SH-SY5Y (cell line): ENCODE results near the gene BCOR.

Source experiments
- GATA2 ChIP-seq: IDR thresholded peaks from 2 replicates; pipeline ENCODE4 v1.6.1; 2011; ENCODE audit warnings: mild to moderate bottlenecking, low read depth, low read length
- GATA3 ChIP-seq: IDR thresholded peaks from 2 replicates; pipeline ENCODE4 v1.6.1; 2011; ENCODE audit warnings: low read depth, mild to moderate bottlenecking, low read length, moderate library complexity

BCOR gene

DNA sequence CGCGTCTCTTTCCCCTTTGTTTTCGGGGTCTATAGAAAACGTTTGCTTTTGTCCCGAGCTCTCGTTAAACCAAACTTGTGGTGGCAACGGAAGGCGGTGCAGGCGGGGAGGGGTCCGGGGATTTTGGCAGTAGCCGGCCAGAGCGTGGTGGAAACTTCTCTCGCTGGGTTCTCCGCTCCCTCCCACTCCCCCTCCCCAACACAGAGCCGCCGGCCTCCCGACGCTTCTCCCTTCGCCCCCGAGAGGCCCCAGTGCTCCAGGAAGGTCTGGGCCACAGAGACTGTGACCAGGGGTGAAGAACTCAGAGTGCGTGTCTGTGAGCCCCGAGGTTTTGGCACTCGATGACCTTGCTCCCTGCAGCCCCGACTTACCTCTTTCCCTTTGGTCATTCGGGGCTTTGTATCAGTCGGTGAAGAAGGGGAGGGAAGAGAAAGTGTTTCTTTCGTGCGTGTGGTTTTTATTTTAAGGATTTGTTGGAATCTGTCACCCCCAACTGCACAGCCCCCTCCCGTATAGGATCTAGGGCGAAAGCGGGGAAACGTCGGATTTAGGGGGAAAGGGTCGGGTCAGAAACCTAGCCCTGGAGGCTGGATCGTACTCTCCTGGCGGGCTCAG, 9.0 kb upstream of the BCOR start:
- TF ChIP-seq GATA3 (no peak), GATA2 (no peak)

DNA sequence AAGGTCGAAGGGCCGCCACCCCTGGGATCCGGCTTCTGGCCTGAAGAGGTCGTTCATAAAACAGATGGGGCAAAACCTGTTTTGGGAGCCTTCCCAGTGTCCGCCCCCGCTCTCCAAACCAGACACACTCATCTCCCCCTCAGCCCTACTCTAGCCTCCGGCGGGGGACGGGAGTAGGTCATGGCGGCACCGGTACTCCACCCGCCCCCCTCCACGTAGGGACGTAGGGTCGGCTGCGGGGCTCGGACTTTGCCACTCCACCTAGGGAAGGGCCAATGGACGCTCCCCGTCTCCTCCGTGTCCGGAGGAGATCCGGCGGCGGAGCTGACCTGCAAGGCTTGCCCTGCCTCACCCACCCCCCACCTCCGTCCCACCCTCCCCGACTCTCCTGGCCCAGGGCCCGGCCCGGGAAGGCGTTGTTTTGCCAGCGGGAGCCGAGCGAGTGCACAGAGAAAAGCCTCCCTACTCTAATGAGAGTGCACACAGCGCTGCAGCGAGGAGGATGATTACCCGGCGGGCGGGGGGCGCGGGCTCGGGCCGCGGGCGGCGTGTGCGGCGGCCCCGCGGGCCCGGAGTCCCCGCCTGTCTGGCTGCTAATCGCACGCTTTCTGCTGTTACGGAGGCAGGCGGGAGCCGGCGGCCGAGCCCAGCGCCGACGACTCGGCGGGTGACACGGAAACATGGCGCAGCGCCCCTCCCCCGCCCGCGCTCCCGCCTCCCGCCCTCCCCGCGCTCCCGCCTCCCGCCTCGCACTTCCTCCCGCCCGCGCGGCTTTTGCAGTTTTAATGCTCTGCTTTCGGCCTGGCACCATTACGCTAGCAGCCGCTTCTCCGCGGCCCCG, 8.3 kb upstream of the BCOR start:
- TF ChIP-seq GATA2 (no peak), GATA3 (no peak)

DNA sequence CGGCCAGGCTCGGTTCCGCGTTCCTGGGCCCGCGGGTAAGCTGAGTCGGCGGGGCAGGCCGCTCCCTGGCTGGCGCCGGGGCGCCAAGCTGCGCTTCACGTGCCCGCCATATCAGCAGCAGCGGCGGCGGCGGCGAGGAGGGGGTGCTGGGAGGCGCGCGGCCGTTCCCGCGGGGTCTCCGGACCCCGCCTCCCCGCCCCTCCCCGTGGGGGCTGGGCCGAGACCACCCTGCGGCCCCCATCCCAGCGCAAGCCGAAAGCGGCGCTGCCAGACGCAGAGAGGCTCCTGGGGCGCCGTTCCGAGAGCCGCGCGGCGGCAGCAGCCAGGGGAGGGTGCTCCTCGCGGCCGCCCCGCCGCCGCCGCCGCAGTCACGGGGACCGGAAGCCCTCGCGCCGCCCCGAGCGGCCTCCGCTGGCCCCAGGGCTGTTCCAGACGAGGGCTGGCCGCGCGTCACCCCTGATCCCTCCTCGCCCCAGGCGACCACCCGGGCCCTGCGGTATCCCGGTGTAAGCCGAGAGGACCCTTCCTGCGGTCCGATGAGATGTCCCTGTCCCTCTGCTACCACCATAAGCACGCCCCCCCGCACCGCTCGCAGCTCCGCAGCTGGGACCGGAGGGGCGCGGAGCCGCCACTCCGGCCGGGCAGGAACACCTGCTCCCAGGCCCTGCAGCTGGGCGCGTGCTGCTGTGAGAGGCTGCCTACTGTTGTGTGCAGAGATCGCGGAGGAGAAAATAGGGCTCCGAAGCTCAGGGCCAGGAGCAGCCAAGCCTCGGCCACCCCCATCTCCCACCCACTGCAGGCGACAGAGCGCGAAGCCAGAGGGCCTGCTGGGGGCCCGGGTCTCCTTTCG, 7.5 kb upstream of the BCOR start:
- TF ChIP-seq GATA2 (no peak), GATA3 (no peak)

- TF ChIP-seq GATA3 (no peak), GATA2 (no peak)
Measured at GRCh38 chrX:40104630-40104984, 6.8 kb upstream of the BCOR start.

GRCh38 chrX:40103565-40104323, 6.0 kb upstream of the BCOR start:
- TF ChIP-seq GATA2 (peak; percentile 56), GATA3 (no peak)

GRCh38 chrX:40102393-40103381, 4.9 kb upstream of the BCOR start:
- TF ChIP-seq GATA3 (no peak), GATA2 (no peak)

- TF ChIP-seq GATA3 (no peak), GATA2 (no peak)
Measured at GRCh38 chrX:40101430-40101802, 3.7 kb upstream of the BCOR start.

GRCh38 chrX:40100537-40101429, 3.0 kb upstream of the BCOR start:
- no peak for TF ChIP-seq GATA2
- no peak for TF ChIP-seq GATA3

DNA sequence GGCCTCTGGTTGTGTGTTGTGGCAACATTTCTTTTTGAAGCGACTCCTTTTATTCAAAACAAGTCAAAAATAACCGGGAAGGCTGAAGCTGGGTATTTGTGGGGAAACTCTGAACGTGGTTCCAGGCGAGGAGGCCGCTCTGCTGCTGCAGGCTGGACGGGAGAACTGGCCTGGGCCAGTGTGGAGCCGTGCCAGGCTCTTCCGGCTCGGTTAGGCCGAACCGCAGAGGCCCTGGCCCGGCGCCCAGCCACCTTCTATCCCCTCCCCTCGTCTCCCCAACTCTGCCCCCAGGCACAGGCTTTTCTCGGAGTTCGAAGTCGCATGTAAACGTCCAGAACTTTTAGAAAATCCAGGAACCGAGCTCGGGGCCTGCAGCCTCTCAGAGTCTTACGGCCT, 2.4 kb upstream of the BCOR start:
- TF ChIP-seq GATA2 (no peak), GATA3 (no peak)

- TF ChIP-seq GATA2 (no peak), GATA3 (no peak)
Measured at GRCh38 chrX:40099055-40099958, 1.5 kb upstream of the BCOR start.
